Hepatocyte (in vitro differentiated cells): ENCODE results near the gene PRR27.

Source experiments
- EZH2 ChIP-seq: fragments of 200-600 bp; sonication (generic); IDR thresholded peaks from 2 replicates; pipeline ENCODE4 v1.6.1; 2016; ENCODE audit warnings: antibody characterized with exemption, mild to moderate bottlenecking, borderline replicate concordance
- TF ChIP-seq, protein P1 (sequence below): fragments of 200-600 bp; sonication (generic); IDR thresholded peaks from 2 replicates; pipeline ENCODE4 v1.5.1; 2016; ENCODE audit warnings: antibody characterized with exemption, mild to moderate bottlenecking; ENCODE audit not compliant: poor library complexity

DNA sequence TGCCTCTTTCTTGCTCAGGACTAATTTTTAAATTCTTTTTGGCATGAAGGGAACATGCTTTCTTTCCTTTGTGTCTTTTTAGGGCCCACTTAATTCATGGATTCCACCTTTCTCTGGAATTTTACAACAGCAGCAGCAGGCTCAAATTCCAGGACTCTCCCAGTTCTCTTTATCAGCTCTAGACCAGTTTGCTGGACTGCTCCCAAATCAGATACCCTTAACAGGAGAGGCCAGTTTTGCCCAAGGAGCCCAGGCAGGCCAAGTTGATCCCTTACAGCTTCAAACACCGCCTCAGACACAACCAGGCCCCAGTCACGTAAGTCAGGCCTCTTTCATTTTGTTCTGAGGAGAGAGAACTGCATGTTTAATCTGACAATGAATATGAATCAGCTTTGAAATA, 43.8 kb downstream of the PRR27 start:
- TF ChIP-seq EZH2: no peak
- TF ChIP-seq, protein P1, sequence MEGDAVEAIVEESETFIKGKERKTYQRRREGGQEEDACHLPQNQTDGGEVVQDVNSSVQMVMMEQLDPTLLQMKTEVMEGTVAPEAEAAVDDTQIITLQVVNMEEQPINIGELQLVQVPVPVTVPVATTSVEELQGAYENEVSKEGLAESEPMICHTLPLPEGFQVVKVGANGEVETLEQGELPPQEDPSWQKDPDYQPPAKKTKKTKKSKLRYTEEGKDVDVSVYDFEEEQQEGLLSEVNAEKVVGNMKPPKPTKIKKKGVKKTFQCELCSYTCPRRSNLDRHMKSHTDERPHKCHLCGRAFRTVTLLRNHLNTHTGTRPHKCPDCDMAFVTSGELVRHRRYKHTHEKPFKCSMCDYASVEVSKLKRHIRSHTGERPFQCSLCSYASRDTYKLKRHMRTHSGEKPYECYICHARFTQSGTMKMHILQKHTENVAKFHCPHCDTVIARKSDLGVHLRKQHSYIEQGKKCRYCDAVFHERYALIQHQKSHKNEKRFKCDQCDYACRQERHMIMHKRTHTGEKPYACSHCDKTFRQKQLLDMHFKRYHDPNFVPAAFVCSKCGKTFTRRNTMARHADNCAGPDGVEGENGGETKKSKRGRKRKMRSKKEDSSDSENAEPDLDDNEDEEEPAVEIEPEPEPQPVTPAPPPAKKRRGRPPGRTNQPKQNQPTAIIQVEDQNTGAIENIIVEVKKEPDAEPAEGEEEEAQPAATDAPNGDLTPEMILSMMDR: no peak
